Measurements from ENCODE around the gene WDR33.

DNA sequence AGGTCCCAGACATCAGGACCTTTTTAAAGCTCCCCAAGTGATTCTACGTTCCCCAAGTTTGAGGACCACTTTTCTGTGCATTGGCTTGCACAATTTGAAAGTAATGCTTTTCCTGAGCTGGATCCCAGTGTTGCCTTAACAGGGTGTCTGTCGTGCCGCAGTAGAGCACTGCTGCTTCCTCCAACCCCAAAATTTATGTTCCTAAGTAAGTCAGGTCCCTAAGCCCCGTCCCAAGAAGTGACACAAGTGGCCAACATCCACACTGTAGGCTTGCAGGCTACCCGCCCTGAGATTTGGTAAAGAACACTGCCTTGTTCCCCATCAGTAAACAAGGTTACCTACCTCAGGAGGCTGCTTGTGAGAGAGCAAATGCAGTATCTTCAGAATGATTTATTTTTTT, 107.7 kb downstream of the WDR33 start:
- TF ChIP-seq POLR2AphosphoS5 (IDR thresholded peaks at IDR 0.05) (no peak), POLR2A (IDR thresholded peaks at IDR 0.05) (no peak)
- TF ChIP-seq, protein P1, sequence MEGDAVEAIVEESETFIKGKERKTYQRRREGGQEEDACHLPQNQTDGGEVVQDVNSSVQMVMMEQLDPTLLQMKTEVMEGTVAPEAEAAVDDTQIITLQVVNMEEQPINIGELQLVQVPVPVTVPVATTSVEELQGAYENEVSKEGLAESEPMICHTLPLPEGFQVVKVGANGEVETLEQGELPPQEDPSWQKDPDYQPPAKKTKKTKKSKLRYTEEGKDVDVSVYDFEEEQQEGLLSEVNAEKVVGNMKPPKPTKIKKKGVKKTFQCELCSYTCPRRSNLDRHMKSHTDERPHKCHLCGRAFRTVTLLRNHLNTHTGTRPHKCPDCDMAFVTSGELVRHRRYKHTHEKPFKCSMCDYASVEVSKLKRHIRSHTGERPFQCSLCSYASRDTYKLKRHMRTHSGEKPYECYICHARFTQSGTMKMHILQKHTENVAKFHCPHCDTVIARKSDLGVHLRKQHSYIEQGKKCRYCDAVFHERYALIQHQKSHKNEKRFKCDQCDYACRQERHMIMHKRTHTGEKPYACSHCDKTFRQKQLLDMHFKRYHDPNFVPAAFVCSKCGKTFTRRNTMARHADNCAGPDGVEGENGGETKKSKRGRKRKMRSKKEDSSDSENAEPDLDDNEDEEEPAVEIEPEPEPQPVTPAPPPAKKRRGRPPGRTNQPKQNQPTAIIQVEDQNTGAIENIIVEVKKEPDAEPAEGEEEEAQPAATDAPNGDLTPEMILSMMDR (IDR thresholded peaks at IDR 0.05) = no peak

Measured in breast epithelium (tissue), 3 donors.